GM19238 (cell line): Measurements from ENCODE around the gene SPANXN4.

Experiments
- DNase-seq: peaks from one replicate; pipeline ENCODE4 v3.0.0; 2011; ENCODE audit warnings: low spot score; ENCODE audit not compliant: insufficient read length

SPANXN4 gene, protein sequence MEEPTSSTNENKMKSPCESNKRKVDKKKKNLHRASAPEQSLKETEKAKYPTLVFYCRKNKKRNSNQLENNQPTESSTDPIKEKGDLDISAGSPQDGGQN

DNA sequence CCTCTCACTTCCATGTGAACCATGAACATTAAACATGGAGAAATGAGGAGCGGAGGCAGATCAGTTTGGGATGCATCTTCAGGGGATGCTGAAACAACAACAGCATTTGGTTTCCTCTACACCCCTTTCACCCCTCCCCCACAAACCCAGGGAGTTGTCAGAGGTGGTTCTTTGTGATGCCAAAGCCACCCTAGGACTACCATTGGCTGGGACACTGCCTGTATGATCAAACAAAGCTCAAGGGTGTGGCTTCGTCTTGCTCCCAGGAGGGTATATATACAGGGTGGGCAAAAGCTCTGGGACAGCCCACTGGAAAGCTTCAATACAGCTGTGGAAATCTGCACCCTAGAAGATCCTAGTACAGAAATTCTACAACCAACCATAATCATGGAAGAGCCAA is at the start of gene SPANXN4:
TSS of gene SPANXN4 (plus strand) at position 301 of the 400 bp plus-strand sequence. CDS start at position 388, 87 bp downstream.
- no peak for DNase-seq

DNA sequence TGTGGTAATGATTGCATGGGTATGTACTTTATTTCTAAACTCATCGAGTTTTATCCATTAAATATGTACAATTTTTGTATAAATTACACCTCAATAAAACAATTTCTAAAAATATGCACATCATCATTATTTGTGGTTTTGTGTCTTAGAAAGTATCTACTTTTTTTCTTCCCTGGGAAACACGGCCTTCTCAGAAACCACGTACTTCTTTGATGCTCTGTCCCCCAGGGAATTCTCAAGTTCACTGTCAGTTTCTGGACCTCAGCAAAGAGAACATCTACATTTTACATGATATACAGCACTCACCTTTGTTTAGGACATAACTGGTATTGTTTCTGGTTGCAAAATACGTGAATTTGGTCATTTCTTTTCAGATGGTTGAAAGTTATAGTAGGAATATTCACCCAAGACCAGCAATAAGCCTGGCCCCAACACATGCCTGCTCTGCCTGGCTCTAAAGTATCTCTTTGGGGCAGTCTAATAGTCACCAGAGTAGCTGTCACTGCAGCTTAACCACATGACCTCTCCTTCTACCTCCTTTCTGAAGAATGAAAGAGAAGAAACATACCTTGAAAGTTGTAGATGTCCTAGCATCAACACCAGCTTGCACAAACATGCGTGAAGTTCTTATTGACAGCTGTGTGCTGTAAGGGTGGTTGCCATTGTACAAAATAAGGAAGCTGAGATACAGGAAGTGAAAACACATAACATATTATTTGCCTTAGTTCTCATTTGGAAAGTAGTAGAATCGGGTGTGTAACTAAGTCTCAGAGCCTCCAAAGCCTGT is 48.4 kb upstream of the SPANXN4 start:
- peak; percentile 6 for DNase-seq

DNA sequence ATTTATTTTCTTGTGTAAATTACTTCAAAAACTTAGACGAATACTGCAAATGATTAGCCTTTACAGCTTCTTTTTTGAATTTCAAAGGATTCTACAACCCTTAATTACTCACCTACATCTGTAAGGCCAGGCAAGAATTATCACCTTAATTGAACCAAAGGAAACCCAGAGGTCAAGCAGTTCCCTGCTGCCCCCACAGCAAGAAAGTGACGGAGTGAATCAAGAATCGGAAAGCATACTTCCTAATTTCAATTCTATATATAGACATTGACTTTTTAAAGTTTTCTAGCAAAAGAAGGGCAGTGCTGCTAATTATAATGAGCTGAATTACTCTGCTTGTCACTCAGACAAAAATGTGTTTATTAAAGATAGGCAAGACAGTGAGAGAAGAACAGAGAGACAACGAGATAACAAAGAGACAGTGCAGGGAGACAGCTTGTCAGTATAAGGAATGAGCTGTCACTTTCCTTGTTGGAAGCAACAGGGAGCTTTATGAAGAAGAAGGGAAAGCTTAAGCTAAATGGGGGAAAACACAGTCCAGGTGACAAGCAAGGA is 47.5 kb upstream of the SPANXN4 start:
- DNase-seq = no peak

DNA sequence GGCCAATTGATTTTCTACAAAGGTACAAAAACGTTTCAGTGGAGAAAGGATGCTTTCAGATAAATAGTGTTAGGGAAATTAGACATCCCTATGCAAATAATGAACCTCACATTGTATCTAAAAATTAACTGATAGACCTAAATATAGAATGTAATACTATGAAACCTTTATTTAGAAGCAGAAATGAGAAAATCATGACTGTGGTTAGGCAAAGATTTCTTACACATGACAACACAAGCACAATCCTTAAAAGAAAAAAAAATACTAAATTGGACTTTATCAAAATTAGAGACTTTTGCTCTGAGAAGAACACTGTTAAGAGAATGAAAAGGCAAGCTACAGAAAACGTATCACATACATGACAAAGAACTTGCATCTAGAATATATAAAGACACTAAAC is 43.0 kb upstream of the SPANXN4 start:
- DNase-seq = no peak

DNA sequence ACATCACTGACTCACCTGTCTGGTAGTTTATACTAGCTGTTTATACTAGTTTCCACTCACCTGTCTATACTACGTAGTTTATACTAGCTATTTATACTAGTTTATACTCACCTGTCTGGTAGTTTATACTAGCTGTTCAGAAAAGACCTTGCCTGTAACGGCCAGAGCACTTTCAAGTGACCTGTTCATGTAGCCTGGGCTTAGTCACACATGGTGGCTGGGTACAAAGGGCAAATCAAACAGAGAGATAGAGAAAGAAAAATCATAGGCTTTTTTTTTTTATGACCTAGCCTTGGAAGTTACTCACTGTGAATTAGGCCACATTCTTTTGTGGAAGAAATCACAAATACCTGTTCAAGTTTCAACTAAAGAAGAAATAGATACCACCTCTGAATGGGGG is 30.7 kb upstream of the SPANXN4 start:
- no peak for DNase-seq

DNA sequence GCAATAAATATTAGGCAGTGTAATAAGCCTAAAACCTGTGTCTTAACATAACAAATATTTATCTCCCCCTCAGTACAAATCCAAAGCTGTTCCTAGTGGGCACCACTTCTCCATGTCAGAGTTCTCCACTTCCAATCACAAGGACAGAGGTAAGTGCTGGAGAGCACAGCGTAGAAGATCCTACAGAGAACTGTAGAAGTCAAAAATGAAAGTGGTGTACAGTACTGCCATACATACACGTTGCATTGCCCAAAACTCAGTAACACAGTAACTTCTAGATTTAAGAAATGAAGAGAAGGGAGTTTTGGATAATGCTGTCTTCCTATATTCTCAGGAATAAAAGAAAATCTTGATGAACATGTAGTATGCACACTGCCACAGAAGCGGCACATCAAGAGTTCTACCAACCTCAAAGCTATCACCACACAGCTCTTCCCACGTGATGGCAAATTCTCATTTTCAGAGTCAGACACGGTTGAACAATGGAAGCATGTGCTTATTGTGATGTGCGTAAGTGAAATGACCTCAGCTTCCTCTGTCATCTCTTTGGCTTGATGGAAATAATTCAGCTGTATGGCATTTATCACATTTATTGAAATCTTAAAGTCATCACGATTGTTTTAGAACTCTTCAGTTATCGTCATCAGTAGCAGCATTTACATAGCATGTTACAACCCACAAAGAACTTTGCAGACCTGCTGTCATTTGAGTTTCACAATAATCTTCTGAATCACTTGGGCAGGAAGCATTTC is 27.1 kb upstream of the SPANXN4 start:
- DNase-seq = no peak

DNA sequence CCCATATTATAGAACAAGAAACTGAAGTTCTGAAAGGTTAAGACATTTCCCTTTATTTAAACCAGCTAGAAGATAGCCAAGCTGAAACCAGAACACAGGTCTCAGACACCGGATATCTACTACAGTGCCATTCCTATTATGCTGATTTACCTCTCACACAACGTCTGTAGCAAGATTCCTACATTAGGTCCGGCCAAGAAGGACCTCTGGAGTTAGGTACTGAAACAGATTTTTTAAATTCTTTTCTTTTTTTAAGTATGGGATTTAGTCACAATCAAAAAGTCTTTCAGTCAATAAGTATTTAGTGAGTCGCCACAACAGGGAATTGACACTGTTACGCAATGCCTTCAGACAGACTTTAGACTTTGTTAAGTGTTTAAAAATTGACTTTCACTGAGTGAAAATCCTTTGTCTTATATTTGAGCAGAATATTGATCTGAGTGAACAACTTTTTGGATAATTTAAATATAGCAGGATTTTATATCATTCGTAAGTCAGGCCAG is 26.5 kb upstream of the SPANXN4 start:
- no peak for DNase-seq

DNA sequence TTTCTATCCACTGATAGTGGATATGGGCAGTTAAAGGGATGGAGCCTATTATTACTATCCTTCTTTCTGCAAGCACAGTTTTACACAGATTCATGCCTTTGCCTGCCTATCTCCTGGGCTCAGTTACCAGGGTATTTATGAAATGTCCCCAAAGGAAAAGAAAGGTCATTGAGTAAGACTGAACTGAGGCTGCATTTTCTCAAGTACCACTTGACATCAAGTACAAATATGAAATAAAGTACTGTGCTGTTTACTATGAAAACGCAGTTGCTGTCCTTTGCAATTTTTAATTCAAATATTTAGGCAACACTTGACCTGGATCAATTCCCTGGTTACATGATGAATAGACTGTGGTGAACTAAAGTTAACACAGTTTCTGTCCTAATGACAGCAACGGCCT is 23.5 kb upstream of the SPANXN4 start:
- DNase-seq = no peak

DNA sequence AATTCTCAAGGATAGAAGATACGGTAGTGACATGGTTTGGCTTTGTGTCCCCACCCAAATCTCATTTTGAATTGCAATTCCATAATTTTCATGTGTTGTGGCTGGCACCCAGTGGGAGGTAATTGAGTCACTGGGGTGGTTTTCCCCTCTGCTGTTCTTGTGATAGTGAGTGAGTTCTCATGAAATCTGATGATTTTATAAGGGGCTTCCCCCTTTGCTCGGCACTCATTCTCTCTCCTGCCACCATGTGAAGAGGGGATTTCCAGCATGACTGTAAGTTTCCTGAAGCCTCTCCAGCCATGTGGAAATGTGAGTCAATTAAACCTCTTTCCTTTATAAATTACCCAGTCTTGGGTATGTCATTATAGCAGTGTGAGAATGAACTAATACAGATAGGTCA is 8.5 kb upstream of the SPANXN4 start:
- DNase-seq = no peak

DNA sequence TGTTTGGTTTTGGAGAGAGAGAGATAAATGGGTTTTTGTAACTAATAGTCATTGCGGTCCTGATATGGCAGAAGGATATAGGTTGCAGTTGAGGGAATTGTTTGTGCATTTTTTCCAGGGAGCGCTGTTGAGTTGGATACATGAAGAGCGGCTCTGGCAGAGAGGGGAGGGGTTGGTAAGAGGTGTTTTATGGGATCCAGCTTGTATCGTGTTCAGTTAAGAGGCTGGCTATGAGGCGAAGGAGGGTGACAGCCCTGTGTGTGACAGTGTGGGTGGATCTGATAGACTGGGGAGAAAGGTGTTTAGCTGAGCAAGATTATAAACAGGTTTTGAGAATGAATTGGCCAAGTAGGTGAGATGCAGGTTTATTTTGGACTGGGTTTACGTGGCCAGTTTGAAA is 1.5 kb downstream of the SPANXN4 start:
- no peak for DNase-seq

DNA sequence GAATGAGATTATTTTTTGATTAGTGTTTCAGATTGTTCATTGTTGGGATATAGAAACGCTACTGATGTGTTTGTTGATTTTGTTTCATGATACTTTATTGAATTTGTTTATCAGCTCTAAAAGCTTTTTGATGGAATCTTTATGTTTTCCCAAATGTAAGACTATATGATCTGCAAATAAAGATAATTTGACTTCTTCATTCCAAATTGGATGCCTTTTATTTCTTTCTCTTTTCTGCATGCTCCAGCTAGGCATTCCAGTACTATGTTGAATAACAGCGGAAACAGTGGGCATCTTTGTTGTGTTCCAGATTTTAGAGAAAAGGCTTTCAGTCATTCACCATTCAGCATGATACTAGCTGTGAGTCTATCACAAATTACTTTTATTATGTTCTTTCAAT is 21.8 kb downstream of the SPANXN4 start:
- DNase-seq = no peak

DNA sequence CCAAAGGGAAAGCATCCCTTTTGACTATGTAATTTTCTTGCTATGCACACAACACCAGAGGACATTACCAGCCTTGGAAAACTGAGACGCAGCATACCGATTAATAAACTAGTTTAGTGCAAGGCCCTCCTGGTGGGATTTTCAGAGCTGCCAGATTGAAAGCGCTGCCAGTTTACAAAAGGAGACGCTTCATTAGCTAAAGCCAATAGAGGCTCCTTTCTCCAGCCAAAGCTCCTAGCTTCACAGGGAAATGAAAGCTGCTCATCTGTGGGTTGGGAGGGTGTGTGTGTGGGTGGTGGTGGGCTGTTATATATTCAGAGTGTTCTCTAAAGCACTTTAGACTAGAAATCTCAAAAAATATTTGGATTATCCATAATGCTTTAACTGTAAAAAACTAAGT is 32.4 kb downstream of the SPANXN4 start:
- DNase-seq = no peak

DNA sequence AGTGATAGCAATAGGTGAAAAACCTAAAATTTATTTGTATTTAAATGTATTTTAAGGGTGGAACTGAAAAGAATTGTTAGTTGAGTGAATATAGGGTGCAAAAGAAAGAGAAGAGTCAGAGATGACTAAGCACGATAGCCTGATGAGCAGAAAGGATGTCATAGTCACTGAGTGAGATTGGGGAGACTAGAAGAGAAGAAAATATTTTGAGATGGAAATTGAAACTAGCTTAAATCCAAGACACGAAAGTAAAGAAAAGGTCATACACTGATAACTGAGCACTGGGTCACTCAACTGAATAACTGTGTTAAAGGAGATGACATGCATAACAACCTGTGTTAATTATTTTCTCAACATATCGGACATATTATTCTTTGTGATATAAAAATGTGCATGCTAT is 55.5 kb downstream of the SPANXN4 start:
- no peak for DNase-seq

DNA sequence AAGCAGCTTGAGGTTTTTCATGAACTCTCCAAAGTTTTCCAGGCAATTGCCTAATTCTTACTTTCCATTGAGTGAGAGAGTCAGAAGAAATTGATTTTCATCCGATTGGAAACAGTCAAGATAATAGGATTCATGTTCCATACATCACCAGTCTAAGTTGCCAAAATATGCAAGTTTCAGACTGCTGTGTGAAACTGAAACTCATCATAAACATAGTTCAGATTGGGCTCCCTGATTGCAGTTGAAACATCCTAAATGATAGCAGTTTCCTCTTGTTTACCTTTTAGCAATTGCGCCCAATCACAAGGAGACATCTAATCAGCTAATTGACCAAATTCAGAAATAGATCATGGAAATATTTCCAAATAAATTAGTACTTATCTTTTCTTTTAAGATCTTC is 56.8 kb downstream of the SPANXN4 start:
- no peak for DNase-seq
